Parathyroid adenoma (tissue), 2 donors: ENCODE measurements around the gene SH2D1B.
"Not testable (repeated sequence)": the region's sequence is repeated elsewhere in the genome, so short reads cannot be mapped to it uniquely, and the experiment has no call there.

Source experiments
- H2AFZ ChIP-seq: fragments of 300-600 bp; sonication (generic); one replicate; pipeline ENCODE4 v1.7.0; 2017; ENCODE audit warnings: antibody characterized with exemption, mild to moderate bottlenecking
- H3K27ac ChIP-seq: fragments of 300-600 bp; sonication (generic); one replicate; pipeline ENCODE4 v1.7.0; 2017
- H3K27me3 ChIP-seq: fragments of 300-600 bp; sonication (generic); one replicate; pipeline ENCODE4 v1.7.0; 2017; ENCODE audit warnings: low read length; ENCODE audit not compliant: control insufficient read depth, insufficient read depth
- H3K36me3 ChIP-seq: fragments of 300-600 bp; sonication (generic); one replicate; pipeline ENCODE4 v1.7.0; 2017; ENCODE audit warnings: low read length; ENCODE audit not compliant: control insufficient read depth, insufficient read depth
- H3K4me1 ChIP-seq: fragments of 300-600 bp; sonication (generic); one replicate; pipeline ENCODE4 v1.7.0; 2017; ENCODE audit warnings: control low read depth
- H3K4me2 ChIP-seq: fragments of 300-600 bp; sonication (generic); one replicate; pipeline ENCODE4 v1.7.0; 2017; ENCODE audit warnings: low read length
- H3K4me3 ChIP-seq: fragments of 300-600 bp; sonication (generic); one replicate; pipeline ENCODE4 v1.7.0; 2017; ENCODE audit warnings: low read depth, low read length
- H3K79me2 ChIP-seq: fragments of 300-600 bp; sonication (generic); one replicate; pipeline ENCODE4 v1.7.0; 2017; ENCODE audit warnings: control low read depth
- H3K9ac ChIP-seq: fragments of 300-600 bp; sonication (generic); one replicate; pipeline ENCODE4 v1.7.0; 2017; ENCODE audit warnings: mild to moderate bottlenecking
- H3K9me3 ChIP-seq: fragments of 300-600 bp; sonication (generic); one replicate; pipeline ENCODE4 v1.7.0; 2017; ENCODE audit warnings: low read length; ENCODE audit not compliant: control insufficient read depth
- CTCF ChIP-seq: fragments of 300-600 bp; sonication (generic); IDR thresholded peaks from one replicate; pipeline ENCODE4 v1.7.0; 2017; ENCODE audit warnings: antibody characterized with exemption, mild to moderate bottlenecking
- donor health status: primary hyperparathyroidism.

The SH2D1B gene

GRCh38 chr1:162412002-162412401 is at the start of gene SH2D1B:
TSS of gene SH2D1B (minus strand) at chr1:162412136. CDS start at chr1:162412016, 120 bp downstream.
- Histone ChIP-seq H3K36me3 (no peaks in the 10 kb centered on the region), H3K4me1 (no peaks in the 10 kb centered on the region), H2AFZ (no peak within 1 kb of the TSS), H3K4me3 (no peak within 1 kb of the TSS), H3K79me2 (no peaks in the 10 kb centered on the region), H3K4me2 (no peak within 1 kb of the TSS), H3K9ac (no peak within 1 kb of the TSS), H3K27ac (no peak within 1 kb of the TSS), H3K27me3 (no peaks in the 10 kb centered on the region), H3K9me3 (no peaks in the 10 kb centered on the region)
- TF ChIP-seq CTCF = no peak

DNA sequence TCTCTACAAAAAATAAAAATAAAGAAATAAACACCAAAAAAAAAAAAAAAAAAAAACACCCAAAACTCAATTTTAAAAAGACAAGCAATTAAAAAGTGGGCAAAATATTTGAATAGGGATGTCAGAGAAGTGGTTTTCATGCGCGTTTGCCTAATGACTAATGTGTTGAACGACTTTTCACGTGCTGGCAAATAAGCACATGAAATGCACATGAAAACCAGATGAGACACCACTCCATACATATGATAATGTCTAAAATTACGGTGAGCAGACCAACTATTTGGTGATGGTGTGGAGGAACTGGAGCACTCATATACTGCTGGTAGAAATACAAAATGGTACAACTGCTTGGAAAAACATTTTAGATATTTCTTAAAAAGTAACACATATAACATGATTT is 46.3 kb upstream of the SH2D1B start:
- H3K4me1 ChIP-seq = no peaks in the 10 kb centered on the region
- no peak overlapping the region for H2AFZ ChIP-seq
- H3K79me2 ChIP-seq = no peaks in the 10 kb centered on the region
- no peaks in the 10 kb centered on the region for H3K36me3 ChIP-seq
- TF ChIP-seq CTCF = no peak
- H3K9ac ChIP-seq = no peak overlapping the region
- H3K4me3 ChIP-seq = no peak overlapping the region
- H3K27ac ChIP-seq = no peak overlapping the region
- no peaks in the 10 kb centered on the region for H3K9me3 ChIP-seq
- no peaks in the 10 kb centered on the region for H3K27me3 ChIP-seq
- H3K4me2 ChIP-seq = no peak overlapping the region

DNA sequence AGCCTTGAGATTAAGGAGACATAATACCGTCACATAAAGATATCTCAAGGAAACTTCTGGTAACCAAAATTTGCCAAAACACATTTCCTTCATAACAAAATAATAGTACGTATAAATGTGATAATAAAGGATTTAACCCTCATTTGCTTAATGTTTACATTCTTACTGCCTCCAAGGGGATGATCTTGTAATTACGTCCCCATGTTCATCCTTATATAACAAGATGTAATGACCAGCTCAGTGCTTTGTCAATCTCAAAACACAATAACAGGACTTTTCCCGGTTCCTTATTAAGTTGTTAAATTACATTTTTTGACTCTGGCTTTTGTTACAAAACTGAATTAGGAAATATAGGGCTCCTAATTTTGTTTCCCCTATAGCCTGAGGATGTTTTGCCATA is 44.4 kb upstream of the SH2D1B start:
- no peak overlapping the region for H3K27ac ChIP-seq
- no peak for TF ChIP-seq CTCF

DNA sequence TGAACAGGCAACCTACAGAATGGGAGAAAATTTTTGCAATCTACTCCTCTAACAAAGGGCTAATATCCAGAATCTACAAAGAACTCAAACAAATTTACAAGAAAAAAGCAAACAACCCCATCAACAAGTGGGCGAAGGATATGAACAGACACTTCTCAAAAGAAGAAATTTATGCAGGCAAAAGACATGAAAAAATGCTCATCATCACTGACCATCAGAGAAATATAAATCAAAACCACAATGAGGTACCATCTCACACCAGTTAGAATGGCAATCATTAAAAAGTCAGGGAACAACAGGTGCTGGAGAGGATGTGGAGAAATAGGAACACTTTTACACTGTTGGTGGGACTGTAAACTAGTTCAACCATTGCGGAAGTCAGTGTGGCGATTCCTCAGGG is 42.4 kb upstream of the SH2D1B start:
- not testable (repeated sequence) for H3K36me3 ChIP-seq, H3K27ac ChIP-seq, H3K27me3 ChIP-seq, H2AFZ ChIP-seq, H3K4me3 ChIP-seq, H3K79me2 ChIP-seq, H3K9me3 ChIP-seq, H3K9ac ChIP-seq, H3K4me2 ChIP-seq, H3K4me1 ChIP-seq

More for the DNA sequence above, 44.4 kb upstream of the SH2D1B start:
- Histone ChIP-seq H3K9me3 (no peaks in the 10 kb centered on the region), H2AFZ (no peak overlapping the region), H3K27me3 (no peaks in the 10 kb centered on the region), H3K4me2 (no peak overlapping the region), H3K79me2 (no peaks in the 10 kb centered on the region), H3K9ac (no peak overlapping the region), H3K36me3 (no peaks in the 10 kb centered on the region), H3K4me3 (no peak overlapping the region), H3K4me1 (no peaks in the 10 kb centered on the region)

DNA sequence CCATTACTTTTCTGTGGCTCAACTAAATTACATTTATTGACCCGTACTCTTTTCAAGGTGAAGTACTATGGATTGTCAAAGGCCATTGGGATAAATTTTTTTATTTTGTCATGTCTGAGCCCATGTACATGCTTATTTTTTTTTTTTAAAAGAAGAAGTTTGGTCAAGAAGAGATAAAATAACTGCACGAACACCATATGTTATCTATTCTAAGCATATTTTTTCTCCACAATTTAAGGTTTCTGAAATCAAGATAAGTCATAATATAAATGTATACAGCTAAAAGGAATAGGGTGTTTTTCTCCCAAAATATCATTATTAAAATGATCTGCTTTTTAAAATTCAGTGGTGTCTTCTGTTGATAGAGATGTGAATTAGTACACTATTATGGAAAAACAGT is 35.0 kb upstream of the SH2D1B start:
- H3K4me2 ChIP-seq = no peak overlapping the region

More for the DNA sequence above, 35.0 kb upstream of the SH2D1B start:
- H2AFZ ChIP-seq = no peak overlapping the region
- no peak overlapping the region for H3K27ac ChIP-seq
- H3K9me3 ChIP-seq = no peaks in the 10 kb centered on the region
- H3K79me2 ChIP-seq = no peaks in the 10 kb centered on the region
- no peaks in the 10 kb centered on the region for H3K4me1 ChIP-seq
- no peak for TF ChIP-seq CTCF
- no peak overlapping the region for H3K9ac ChIP-seq
- no peaks in the 10 kb centered on the region for H3K36me3 ChIP-seq
- no peak overlapping the region for H3K4me3 ChIP-seq
- H3K27me3 ChIP-seq = no peaks in the 10 kb centered on the region
